HFFc6 (cell line): ENCODE measurements around the gene EDA. TPM values are rescaled to one million over a fixed set of nuclear protein-coding genes. Genes with fewer than 3 reads are reported as not detected.

ENCODE experiments used
- DNase-seq: peaks from one replicate; pipeline ENCODE4 v3.0.0-alpha.2; 2018
- H3K27ac Mint-ChIP-seq: 2 replicates; pipeline ENCODE4 v1.8.0; 2020; ENCODE audit warnings: mild to moderate bottlenecking, mixed read lengths
- H3K27me3 Mint-ChIP-seq: 2 replicates; pipeline ENCODE4 v1.8.0; 2021; ENCODE audit warnings: mild to moderate bottlenecking, moderate library complexity, mixed read lengths; ENCODE audit not compliant: insufficient read depth
- H3K36me3 Mint-ChIP-seq: 2 replicates; pipeline ENCODE4 v1.8.0; 2021; ENCODE audit warnings: low read depth, mixed read lengths
- H3K4me1 Mint-ChIP-seq: 2 replicates; pipeline ENCODE4 v1.8.0; 2020; ENCODE audit warnings: low read depth, mixed read lengths
- H3K4me3 Mint-ChIP-seq: 2 replicates; pipeline ENCODE4 v1.8.0; 2020; ENCODE audit warnings: mild to moderate bottlenecking, moderate library complexity, mixed read lengths
- H3K9me3 Mint-ChIP-seq: 2 replicates; pipeline ENCODE4 v1.8.0; 2020; ENCODE audit warnings: mild to moderate bottlenecking, mixed read lengths
- CTCF ChIP-seq: fragments of 200-600 bp; sonication (generic); IDR thresholded peaks from 2 replicates; pipeline ENCODE4 v1.5.0; 2021; ENCODE audit warnings: antibody characterized with exemption, mild to moderate bottlenecking
- total RNA-seq, 6 experiments: library from RNA; stranded (reverse); fragmentation: NEBNext Ultra II Directional; extraction: Animal tissue kit (Norgen Biotek cat#: 25700); gene quantifications; 2 replicates in 1 of 6; 3 replicates in 5 of 6; pipeline ENCODE4 v1.2.3, GENCODE V29; 2021

Gene EDA
- total RNA-seq, 6 experiments from 2014 or later, result 0.08 to 0.34 (median 0.14) TPM

GRCh38 chrX:70001708-70002341 lies 385.9 kb downstream of the EDA start:
- H3K27me3 Mint-ChIP-seq, result no peaks in the 10 kb centered on the region
- no peaks in the 10 kb centered on the region for H3K9me3 Mint-ChIP-seq
- no peaks in the 10 kb centered on the region for H3K36me3 Mint-ChIP-seq
- no peak overlapping the region for H3K27ac Mint-ChIP-seq
- no peaks in the 10 kb centered on the region for H3K4me1 Mint-ChIP-seq
- no peak for DNase-seq
- no peak for TF ChIP-seq CTCF
- H3K4me3 Mint-ChIP-seq, result no peak overlapping the region

GRCh38 chrX:70007946-70008345 lies 392.0 kb downstream of the EDA start:
- no peak overlapping the region for H3K4me3 Mint-ChIP-seq
- no peaks in the 10 kb centered on the region for H3K36me3 Mint-ChIP-seq
- no peaks in the 10 kb centered on the region for H3K27me3 Mint-ChIP-seq
- no peak for TF ChIP-seq CTCF
- H3K27ac Mint-ChIP-seq, result no peak overlapping the region
- no peak for DNase-seq
- H3K9me3 Mint-ChIP-seq, result no peaks in the 10 kb centered on the region
- no peaks in the 10 kb centered on the region for H3K4me1 Mint-ChIP-seq

GRCh38 chrX:70009049-70009448 lies 393.1 kb downstream of the EDA start:
- H3K27ac Mint-ChIP-seq, result no peak overlapping the region
- H3K4me1 Mint-ChIP-seq, result no peaks in the 10 kb centered on the region
- H3K27me3 Mint-ChIP-seq, result no peaks in the 10 kb centered on the region; the same call in 1 of the 2 replicates
- H3K36me3 Mint-ChIP-seq, result no peaks in the 10 kb centered on the region
- no peak for TF ChIP-seq CTCF
- no peak for DNase-seq
- H3K4me3 Mint-ChIP-seq, result no peak overlapping the region
- H3K9me3 Mint-ChIP-seq, result no peaks in the 10 kb centered on the region

- Mint-ChIP-seq H3K9me3 (no peaks in the 10 kb centered on the region), H3K4me1 (no peaks in the 10 kb centered on the region), H3K36me3 (no peaks in the 10 kb centered on the region), H3K27ac (no peak overlapping the region), H3K27me3 (no peaks in the 10 kb centered on the region; the same call in 1 of the 2 replicates), H3K4me3 (no peak overlapping the region)
- no peak for TF ChIP-seq CTCF
- no peak for DNase-seq
These were observed 394.1 kb downstream of the EDA start for GRCh38 chrX:70009970-70010369.

- Mint-ChIP-seq H3K36me3 (no peaks in the 10 kb centered on the region), H3K4me3 (no peak overlapping the region), H3K27me3 (no peaks in the 10 kb centered on the region; the same call in 1 of the 2 replicates), H3K27ac (no peak overlapping the region), H3K4me1 (no peaks in the 10 kb centered on the region), H3K9me3 (no peaks in the 10 kb centered on the region)
- no peak for TF ChIP-seq CTCF
- DNase-seq, result no peak
These were observed 396.8 kb downstream of the EDA start for GRCh38 chrX:70012756-70013155.
